ENCODE data around the gene ARHGAP31.

- TF ChIP-seq CTCF (IDR thresholded peaks at IDR 0.05; ENCODE audit: control extremely low read depth in 1 of 3, insufficient read depth in 1 of 3, low read depth in 1 of 3, low read length in 3 of 3) (no peak), GABPA (IDR thresholded peaks at IDR 0.05; ENCODE audit: borderline replicate concordance, insufficient read depth, low read length) (no peak), USF2 (IDR thresholded peaks at IDR 0.05; ENCODE audit: low read length) (no peak), KDM4A (IDR thresholded peaks at IDR 0.05; ENCODE audit: low read depth, low read length, severe bottlenecking) (no peak)
These were observed 22.1 kb downstream of the ARHGAP31 start for GRCh38 chr3:119316313-119316670.

Measured in H1 (cell line).